NCI-H82 (cell line): ENCODE data around the gene MFAP3.
"Not testable (repeated sequence)": the region's sequence is repeated elsewhere in the genome, so short reads cannot be mapped to it uniquely, and the experiment has no call there.

Experiments
- DNase-seq: peaks from one replicate; lab custom pipeline; 2025; lab: John Stamatoyannopoulos, UW

Gene MFAP3

GRCh38 chr5:154053468-154053867, 14.7 kb downstream of the MFAP3 start:
- DNase-seq = no peak

- no peak for DNase-seq
Measured at GRCh38 chr5:154055201-154055600, 16.4 kb downstream of the MFAP3 start.

GRCh38 chr5:154058055-154059038, 19.6 kb downstream of the MFAP3 start:
- DNase-seq = peak; percentile 69

- DNase-seq = no peak
Measured at GRCh38 chr5:154059039-154059430, 20.3 kb downstream of the MFAP3 start.

GRCh38 chr5:154059583-154059982, 20.8 kb downstream of the MFAP3 start:
- DNase-seq = no peak

- DNase-seq = no peak
Measured at GRCh38 chr5:154060606-154061005, 21.8 kb downstream of the MFAP3 start.

- DNase-seq = no peak
Measured at GRCh38 chr5:154063372-154063771, 24.6 kb downstream of the MFAP3 start.

GRCh38 chr5:154065971-154066370, 27.2 kb downstream of the MFAP3 start:
- no peak for DNase-seq

- not testable (repeated sequence) for DNase-seq
Measured at GRCh38 chr5:154069854-154070253, 31.1 kb downstream of the MFAP3 start.

GRCh38 chr5:154071799-154072413, 33.1 kb downstream of the MFAP3 start:
- no peak for DNase-seq

GRCh38 chr5:154072414-154073171, 33.8 kb downstream of the MFAP3 start:
- peak; percentile 78 for DNase-seq

GRCh38 chr5:154076240-154076922, 37.6 kb downstream of the MFAP3 start:
- peak; percentile 58 for DNase-seq

GRCh38 chr5:154077696-154078095, 38.9 kb downstream of the MFAP3 start:
- DNase-seq = no peak

GRCh38 chr5:154078272-154078671, 39.5 kb downstream of the MFAP3 start:
- no peak for DNase-seq

GRCh38 chr5:154081246-154081645, 42.5 kb downstream of the MFAP3 start:
- no peak for DNase-seq

GRCh38 chr5:154084062-154084639, 45.4 kb downstream of the MFAP3 start:
- no peak for DNase-seq

GRCh38 chr5:154086146-154086545, 47.4 kb downstream of the MFAP3 start:
- DNase-seq = peak; percentile 71

GRCh38 chr5:154086641-154087040, 47.9 kb downstream of the MFAP3 start:
- no peak for DNase-seq

- peak; percentile 60 for DNase-seq
Measured at GRCh38 chr5:154087260-154087659, 48.5 kb downstream of the MFAP3 start.

- no peak for DNase-seq
Measured at GRCh38 chr5:154088801-154089200, 50.0 kb downstream of the MFAP3 start.

- DNase-seq = no peak
Measured at GRCh38 chr5:154090656-154091055, 51.9 kb downstream of the MFAP3 start.
